H1 (cell line): ENCODE results near the gene MACROD2. TPM values are rescaled to one million over a fixed set of nuclear protein-coding genes. Genes with fewer than 3 reads are reported as not detected.

Experiments
- CTCF ChIA-PET: fragments of 300-600 bp; sonication (Branson Sonifier 250); formaldehyde crosslinking; loops from one replicate; lab custom pipeline; 2021; ENCODE audit not compliant: partially characterized antibody; lab: Charles Lee
- POLR2A ChIA-PET: fragments of 300-600 bp; sonication (Branson Sonifier 250); formaldehyde crosslinking; loops from one replicate; lab custom pipeline; 2021; ENCODE audit warnings: inconsistent platforms; ENCODE audit not compliant: partially characterized antibody; lab: Charles Lee
- DNase-seq, 2 experiments: peaks; one replicate each; pipeline versions ENCODE4 v3.0.0 to v3.0.0-alpha.2; 2010 to 2022; ENCODE audit warnings: low spot score in 2 of 2, low read depth in 1 of 2, mixed read lengths in 1 of 2
- FAIRE-seq: peaks from 2 replicates; lab custom pipeline; 2011; peaks lifted over from hg19 to GRCh38; lab: Jason Lieb, UNC
- H2AFZ ChIP-seq: 2 replicates; pipeline ENCODE4 v1.8.1; 2012; ENCODE audit warnings: low read length, inconsistent platforms
- H2AK5ac ChIP-seq: 2 replicates; pipeline ENCODE4 v1.6.1; 2013; ENCODE audit warnings: low read depth, low read length
- H2BK120ac ChIP-seq: replicated peaks from 2 replicates; pipeline ENCODE3; 2013; ENCODE audit warnings: low read depth, low read length, inconsistent platforms
- H2BK12ac ChIP-seq: 2 replicates; pipeline ENCODE4 v1.6.1; 2013; ENCODE audit warnings: low read depth, low read length
- H2BK15ac ChIP-seq: 2 replicates; pipeline ENCODE4 v1.6.1; 2013; ENCODE audit warnings: low read length
- H2BK20ac ChIP-seq: 2 replicates; pipeline ENCODE4 v1.6.1; 2013; ENCODE audit warnings: low read length
- H2BK5ac ChIP-seq: 2 replicates; pipeline ENCODE4 v1.6.1; 2013; ENCODE audit warnings: low read depth, low read length
- H3K14ac ChIP-seq: 2 replicates; pipeline ENCODE4 v1.6.1; 2013; ENCODE audit warnings: inconsistent platforms; ENCODE audit not compliant: insufficient read length
- H3K18ac ChIP-seq: 2 replicates; pipeline ENCODE4 v1.6.1; 2013; ENCODE audit warnings: low read length; ENCODE audit errors: extremely low read depth
- H3K23ac ChIP-seq: 2 replicates; pipeline ENCODE4 v1.6.1; 2013; ENCODE audit warnings: inconsistent platforms; ENCODE audit not compliant: insufficient read length
- H3K23me2 ChIP-seq: 2 replicates; pipeline ENCODE4 v1.6.1; 2013; ENCODE audit warnings: low read depth, low read length
- H3K27ac ChIP-seq: 2 replicates; pipeline ENCODE4 v1.6.1; 2011; ENCODE audit warnings: low read depth, low read length, inconsistent platforms
- H3K27me3 ChIP-seq, 4 experiments: replicated peaks in 1 of 4; 1 replicate in 1 of 4; 2 replicates in 3 of 4; pipeline versions ENCODE4 v1.6.1 to v1.8.1; 2011 to 2013; ENCODE audit warnings: low read length in 3 of 4, mild to moderate bottlenecking in 3 of 4, inconsistent platforms in 2 of 4, mixed read lengths in 2 of 4, moderate library complexity in 1 of 4; ENCODE audit not compliant: control insufficient read depth in 3 of 4, insufficient read depth in 3 of 4; ENCODE audit errors: extremely low read depth in 1 of 4
- H3K36me3 ChIP-seq, 4 experiments: 2 replicates each; pipeline versions ENCODE4 v1.6.1 to v1.8.1; 2011 to 2013; ENCODE audit warnings: mild to moderate bottlenecking in 4 of 4, low read length in 3 of 4, moderate library complexity in 2 of 4, control low read depth in 1 of 4, inconsistent platforms in 1 of 4; ENCODE audit not compliant: insufficient read depth in 4 of 4, control insufficient read depth in 2 of 4
- H3K4ac ChIP-seq: replicated peaks from 2 replicates; pipeline ENCODE3; 2013; ENCODE audit warnings: low read length, low read depth, mixed read lengths, inconsistent platforms; ENCODE audit not compliant: insufficient read length
- H3K4me1 ChIP-seq, 4 experiments: replicated peaks in 1 of 4; 1 replicate in 1 of 4; 2 replicates in 3 of 4; pipeline versions ENCODE4 v1.6.1 to v1.8.1; 2011 to 2013; ENCODE audit warnings: low read length in 3 of 4, inconsistent platforms in 2 of 4, mixed read lengths in 1 of 4; ENCODE audit not compliant: insufficient read depth in 4 of 4, control insufficient read depth in 3 of 4
- H3K4me2 ChIP-seq, 2 experiments: 2 replicates each; pipeline versions ENCODE4 v1.6.1 to v1.8.1; 2011 to 2013; ENCODE audit warnings: low read depth in 2 of 2, low read length in 2 of 2, control low read depth in 1 of 2, inconsistent platforms in 1 of 2, mild to moderate bottlenecking in 1 of 2; ENCODE audit not compliant: insufficient read depth in 1 of 2
- H3K4me3 ChIP-seq, 4 experiments: fragments of 200-600, 300-600 bp in 1 of 4; sonication (generic), shearing (Covaris generic), sonication (Bioruptor Twin) in 1 of 4; 2 replicates each; pipeline versions ENCODE4 v1.5.1 to v1.8.1; 2011 to 2016; ENCODE audit warnings: low read length in 4 of 4, low read depth in 3 of 4, control low read depth in 2 of 4, inconsistent platforms in 2 of 4, mild to moderate bottlenecking in 2 of 4, mixed read lengths in 1 of 4, moderate library complexity in 1 of 4; ENCODE audit not compliant: insufficient read depth in 2 of 4; ENCODE audit errors: extremely low read depth in 1 of 4
- H3K56ac ChIP-seq: replicated peaks from 2 replicates; pipeline ENCODE3; 2013; ENCODE audit warnings: low read depth, mild to moderate bottlenecking, mixed read lengths, low read length, inconsistent platforms; ENCODE audit not compliant: insufficient read length
- H3K79me1 ChIP-seq: 2 replicates; pipeline ENCODE4 v1.6.1; 2013; ENCODE audit warnings: low read depth, low read length, control low read depth
- H3K79me2 ChIP-seq, 2 experiments: 2 replicates each; pipeline versions ENCODE4 v1.6.1 to v1.8.1; 2012 to 2013; ENCODE audit warnings: low read length in 2 of 2, mild to moderate bottlenecking in 2 of 2, inconsistent platforms in 1 of 2; ENCODE audit not compliant: insufficient read depth in 2 of 2, control insufficient read depth in 1 of 2
- H3K9ac ChIP-seq, 4 experiments: replicated peaks in 1 of 4; 1 replicate in 1 of 4; 2 replicates in 3 of 4; pipeline versions ENCODE4 v1.6.1 to v1.8.1; 2011 to 2013; ENCODE audit warnings: low read depth in 3 of 4, low read length in 3 of 4, control low read depth in 2 of 4, mild to moderate bottlenecking in 2 of 4, moderate library complexity in 2 of 4, inconsistent platforms in 1 of 4; ENCODE audit errors: extremely low read depth in 1 of 4
- H3K9me3 ChIP-seq, 2 experiments: 2 replicates each; pipeline versions ENCODE4 v1.6.1 to v1.8.1; 2012 to 2013; ENCODE audit warnings: mild to moderate bottlenecking in 2 of 2, moderate library complexity in 2 of 2, control low read depth in 1 of 2, inconsistent platforms in 1 of 2, low read depth in 1 of 2, low read length in 1 of 2, mixed read lengths in 1 of 2; ENCODE audit not compliant: insufficient read depth in 2 of 2
- H4K20me1 ChIP-seq, 2 experiments: replicated peaks in 1 of 2; 2 replicates each; pipeline versions ENCODE3 to v1.8.1; 2011 to 2013; ENCODE audit warnings: inconsistent platforms in 2 of 2, low read length in 2 of 2, mild to moderate bottlenecking in 1 of 2; ENCODE audit not compliant: insufficient read depth in 2 of 2, control insufficient read depth in 1 of 2
- H4K5ac ChIP-seq: 2 replicates; pipeline ENCODE4 v1.6.1; 2013; ENCODE audit warnings: low read length, low read depth, mixed read lengths, inconsistent platforms; ENCODE audit not compliant: insufficient read length
- H4K8ac ChIP-seq: 2 replicates; pipeline ENCODE4 v1.8.0; 2013; ENCODE audit warnings: mild to moderate bottlenecking, moderate library complexity, low read length, inconsistent platforms; ENCODE audit not compliant: insufficient read depth; ENCODE audit errors: extremely low read depth
- H4K91ac ChIP-seq: replicated peaks from 2 replicates; pipeline ENCODE3; 2013; ENCODE audit warnings: low read length, mixed read lengths, inconsistent platforms; ENCODE audit not compliant: insufficient read length
- EP300 ChIP-seq, 2 experiments: IDR thresholded peaks; 1 replicate in 1 of 2; 2 replicates in 1 of 2; pipeline ENCODE4 v1.6.1; 2011 to 2012; ENCODE audit warnings: low read depth in 2 of 2, low read length in 2 of 2, mild to moderate bottlenecking in 2 of 2, borderline replicate concordance in 1 of 2, inconsistent platforms in 1 of 2, moderate library complexity in 1 of 2
- JUN ChIP-seq: IDR thresholded peaks from 2 replicates; pipeline ENCODE4 v1.6.1; 2011; ENCODE audit warnings: low read depth, mild to moderate bottlenecking, improper control_type of control experiment, low read length
- NANOG ChIP-seq: IDR thresholded peaks from 2 replicates; pipeline ENCODE4 v1.6.1; 2011; ENCODE audit warnings: low read length, low read depth, mild to moderate bottlenecking, inconsistent platforms; ENCODE audit not compliant: insufficient read depth, poor library complexity, severe bottlenecking
- PHF8 ChIP-seq: fragments of 200-600 bp; sonication (generic); conservative IDR thresholded peaks from 2 replicates; pipeline ENCODE4 v1.7.1; 2012; ENCODE audit warnings: low read depth, mild to moderate bottlenecking, inconsistent platforms, low read length, moderate library complexity
- RAD21 ChIP-seq, 2 experiments: IDR thresholded peaks in 1 of 2; conservative IDR thresholded peaks in 1 of 2; 2 replicates each; pipeline ENCODE4 v1.6.1; 2011; ENCODE audit warnings: low read depth in 2 of 2, low read length in 2 of 2, improper control_type of control experiment in 1 of 2, inconsistent platforms in 1 of 2, mild to moderate bottlenecking in 1 of 2, moderate library complexity in 1 of 2
- TEAD4 ChIP-seq: IDR thresholded peaks from 2 replicates; pipeline ENCODE4 v1.6.1; 2012; ENCODE audit warnings: low read depth, low read length, inconsistent platforms, mixed read lengths
- WGBS, 2 experiments: shearing (Covaris generic) in 1 of 2; methylation state at CpG; one replicate each; pipeline versions ENCODE4 v1.1.6 to v1.1.7; 2013 to 2015; ENCODE audit warnings: low lambda C conversion rate in 2 of 2, mixed read lengths in 2 of 2, inconsistent platforms in 1 of 2, low coverage in 1 of 2, missing lambda C conversion rate in 1 of 2; ENCODE audit not compliant: insufficient replicate concordance in 2 of 2, insufficient coverage in 1 of 2, insufficient read length in 1 of 2; ENCODE audit errors: extremely low coverage in 1 of 2, missing lambda C conversion rate in 1 of 2; 5-methylcytosine and 5-hydroxymethylcytosine counted together
- polyA plus RNA-seq, 7 experiments: library from polyadenylated mRNA; depleted of rRNA in 3 of 7; stranded (reverse) in 5 of 7; unstranded in 2 of 7; fragments of >200 nt in 5 of 7; fragments of 200-250 nt in 2 of 7; gene quantifications; 1 replicate in 5 of 7; 2 replicates in 1 of 7; 4 replicates in 1 of 7; pipeline versions ENCODE4 v1.2.1 to v1.2.3, GENCODE V29; 2011 to 2013; ENCODE audit warnings: missing spikeins in 2 of 7, mixed read lengths in 2 of 7
- total RNA-seq: library from RNA; stranded (reverse); fragmentation: NEBNext Ultra II Directional; extraction: Animal tissue kit (Norgen Biotek cat#: 25700); gene quantifications from 2 replicates; pipeline ENCODE4 v1.2.1, GENCODE V29; 2021

MACROD2 gene
- total and polyA plus RNA-seq, 2 of the 8 experiments (the other 6 are each of a cell fraction or from before 2014, with no cell fraction given), result 0.70 to 3.9 TPM

DNA sequence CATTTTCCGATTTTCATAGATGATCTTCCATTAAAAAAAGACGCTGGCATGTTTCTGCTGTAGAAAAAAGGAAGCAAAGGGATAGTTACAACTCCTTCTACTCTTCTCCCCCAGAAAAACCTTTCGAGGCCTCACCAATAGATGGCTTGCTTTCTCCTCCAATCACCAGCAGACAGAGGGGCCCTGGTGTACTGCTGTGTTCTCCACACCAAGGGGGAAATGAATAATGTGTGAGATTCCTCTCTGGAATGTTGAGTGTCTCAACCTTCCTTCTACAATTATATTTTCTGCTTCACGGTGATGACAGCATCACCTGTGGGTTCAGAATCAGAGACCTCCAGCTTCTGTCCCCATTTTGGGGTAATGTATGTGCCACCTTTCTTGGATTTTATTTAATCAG is 527.8 kb downstream of the MACROD2 start:
- CTCF ChIA-PET, result no interaction called here
- TF ChIP-seq RAD21 (IDR thresholded peaks at IDR 0.05 in 1 of 2, conservative IDR thresholded peaks at IDR 0.05 in 1 of 2; ENCODE audit: low read depth in 2 of 2, low read length in 2 of 2) (0 out of 4 replicates have a peak, but pooled peaks of 1 of the 2 experiments have one; percentile 12), NANOG (no peak), EP300 (IDR thresholded peaks at IDR 0.05; ENCODE audit: borderline replicate concordance in 1 of 2, low read depth in 2 of 2, low read length in 2 of 2) (no peak), JUN (no peak), PHF8 (no peak), TEAD4 (no peak)
- no peak overlapping the region for H3K4me2 ChIP-seq

More for the DNA sequence above, 527.8 kb downstream of the MACROD2 start:
- H3K23me2 ChIP-seq, result no peaks in the 10 kb centered on the region
- 68% methylated on average over 4 of the region's 4 CpGs; no CpG with 5 or more reads in 1 of the 2 experiments for WGBS, 2 experiments
- H2AK5ac ChIP-seq, result no peak overlapping the region
- H3K4ac ChIP-seq, result no peak overlapping the region
- H3K27ac ChIP-seq, result no peak overlapping the region
- H3K79me2 ChIP-seq, result no peaks in the 10 kb centered on the region
- H2BK15ac ChIP-seq, result no peak overlapping the region
- FAIRE-seq (no peak), DNase-seq (no peak)
- H2BK5ac ChIP-seq, result no peak overlapping the region
- no peak overlapping the region for H4K5ac ChIP-seq
- no peaks in the 10 kb centered on the region for H3K27me3 ChIP-seq
- no peak overlapping the region for H2BK120ac ChIP-seq
- H3K4me3 ChIP-seq, result no peak overlapping the region
- H3K79me1 ChIP-seq, result no peaks in the 10 kb centered on the region
- no peaks in the 10 kb centered on the region for H4K20me1 ChIP-seq
- no peak overlapping the region for H3K56ac ChIP-seq
- no peaks in the 10 kb centered on the region for H3K36me3 ChIP-seq
- H3K9ac ChIP-seq, result no peak overlapping the region
- POLR2A ChIA-PET, result no interaction called here
- no peak overlapping the region for H2BK20ac ChIP-seq
- H3K23ac ChIP-seq, result no peak overlapping the region
- no peak overlapping the region for H2BK12ac ChIP-seq
- H3K18ac ChIP-seq, result no peak overlapping the region
- H2AFZ ChIP-seq, result no peak overlapping the region
- H4K91ac ChIP-seq, result no peak overlapping the region
- no peak overlapping the region for H4K8ac ChIP-seq
- H3K14ac ChIP-seq, result no peak overlapping the region
- no peaks in the 10 kb centered on the region for H3K4me1 ChIP-seq
- H3K9me3 ChIP-seq, result no peaks in the 10 kb centered on the region
